Measurements from ENCODE around the gene BPIFB4.

Gene BPIFB4

DNA sequence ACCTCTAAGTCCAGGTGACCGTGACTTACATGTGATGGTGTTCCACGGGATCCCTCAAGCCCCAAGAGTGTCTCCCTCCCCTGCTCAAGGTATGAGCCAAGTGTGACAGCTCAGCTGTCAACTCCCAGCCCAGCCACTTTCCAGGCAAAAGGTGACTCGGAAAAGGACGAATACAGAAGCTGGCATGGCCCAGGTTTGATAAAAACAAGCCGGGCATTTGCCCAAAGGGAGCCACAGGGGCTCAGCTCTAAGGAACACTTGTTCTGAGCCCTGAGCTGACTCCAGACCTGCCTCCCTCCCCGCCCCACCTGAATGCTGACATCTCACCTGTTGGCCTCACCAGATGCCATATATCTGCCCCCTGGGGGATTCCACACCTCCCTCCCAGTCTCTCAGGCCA lies 45.6 kb downstream of the BPIFB4 start:
- TF ChIP-seq, protein P1, sequence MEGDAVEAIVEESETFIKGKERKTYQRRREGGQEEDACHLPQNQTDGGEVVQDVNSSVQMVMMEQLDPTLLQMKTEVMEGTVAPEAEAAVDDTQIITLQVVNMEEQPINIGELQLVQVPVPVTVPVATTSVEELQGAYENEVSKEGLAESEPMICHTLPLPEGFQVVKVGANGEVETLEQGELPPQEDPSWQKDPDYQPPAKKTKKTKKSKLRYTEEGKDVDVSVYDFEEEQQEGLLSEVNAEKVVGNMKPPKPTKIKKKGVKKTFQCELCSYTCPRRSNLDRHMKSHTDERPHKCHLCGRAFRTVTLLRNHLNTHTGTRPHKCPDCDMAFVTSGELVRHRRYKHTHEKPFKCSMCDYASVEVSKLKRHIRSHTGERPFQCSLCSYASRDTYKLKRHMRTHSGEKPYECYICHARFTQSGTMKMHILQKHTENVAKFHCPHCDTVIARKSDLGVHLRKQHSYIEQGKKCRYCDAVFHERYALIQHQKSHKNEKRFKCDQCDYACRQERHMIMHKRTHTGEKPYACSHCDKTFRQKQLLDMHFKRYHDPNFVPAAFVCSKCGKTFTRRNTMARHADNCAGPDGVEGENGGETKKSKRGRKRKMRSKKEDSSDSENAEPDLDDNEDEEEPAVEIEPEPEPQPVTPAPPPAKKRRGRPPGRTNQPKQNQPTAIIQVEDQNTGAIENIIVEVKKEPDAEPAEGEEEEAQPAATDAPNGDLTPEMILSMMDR (IDR thresholded peaks at IDR 0.05; ENCODE audit: low read length, missing control alignments) = no peak
- no peak for DNase-seq (ENCODE audit: low read depth)

DNA sequence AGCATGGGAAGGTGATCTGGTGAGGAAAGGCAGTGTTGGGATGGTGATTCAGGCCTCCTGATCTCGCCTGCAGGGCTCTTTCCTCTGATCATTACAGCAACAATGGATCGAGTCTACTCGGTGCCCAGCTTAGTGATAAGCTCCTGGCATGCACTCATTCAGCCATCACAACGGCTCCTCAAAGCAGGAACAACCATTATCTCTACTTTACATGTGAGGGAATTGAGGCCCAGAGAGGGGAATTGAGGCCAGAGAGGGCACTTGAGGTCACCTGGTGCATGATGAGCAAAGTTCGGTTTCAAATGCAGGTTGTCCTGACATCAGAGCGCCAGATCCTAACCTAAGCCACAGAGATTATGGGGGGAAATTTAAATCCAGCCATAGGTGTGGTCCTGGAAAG lies 46.5 kb downstream of the BPIFB4 start:
- H3K4me3 ChIP-seq (replicated peaks; ENCODE audit: low read depth, low read length) = no peak overlapping the region
- TF ChIP-seq, protein P1 (IDR thresholded peaks at IDR 0.05; ENCODE audit: low read length, missing control alignments) = no peak
- DNase-seq (ENCODE audit: low read depth) = no peak

More for the DNA sequence above, 45.6 kb downstream of the BPIFB4 start:
- no peak overlapping the region for H3K4me3 ChIP-seq (replicated peaks; ENCODE audit: low read depth, low read length)

- TF ChIP-seq, protein P1 (IDR thresholded peaks at IDR 0.05; ENCODE audit: low read length, missing control alignments) = no peak
- H3K4me3 ChIP-seq (replicated peaks; ENCODE audit: low read depth, low read length) = no peak overlapping the region
- no peak for DNase-seq (ENCODE audit: low read depth)
Measured at GRCh38 chr20:33127422-33128097, 48.1 kb downstream of the BPIFB4 start.

- TF ChIP-seq, protein P1 (IDR thresholded peaks at IDR 0.05; ENCODE audit: low read length, missing control alignments) = no peak
- no peak overlapping the region for H3K4me3 ChIP-seq (replicated peaks; ENCODE audit: low read depth, low read length)
- no peak for DNase-seq (ENCODE audit: low read depth)
Measured at GRCh38 chr20:33130568-33131061, 51.2 kb downstream of the BPIFB4 start.

- no peak for DNase-seq (ENCODE audit: low read depth)
- TF ChIP-seq, protein P1 (IDR thresholded peaks at IDR 0.05; ENCODE audit: low read length, missing control alignments) = no peak
Measured at GRCh38 chr20:33131949-33132473, 52.6 kb downstream of the BPIFB4 start.

DNA sequence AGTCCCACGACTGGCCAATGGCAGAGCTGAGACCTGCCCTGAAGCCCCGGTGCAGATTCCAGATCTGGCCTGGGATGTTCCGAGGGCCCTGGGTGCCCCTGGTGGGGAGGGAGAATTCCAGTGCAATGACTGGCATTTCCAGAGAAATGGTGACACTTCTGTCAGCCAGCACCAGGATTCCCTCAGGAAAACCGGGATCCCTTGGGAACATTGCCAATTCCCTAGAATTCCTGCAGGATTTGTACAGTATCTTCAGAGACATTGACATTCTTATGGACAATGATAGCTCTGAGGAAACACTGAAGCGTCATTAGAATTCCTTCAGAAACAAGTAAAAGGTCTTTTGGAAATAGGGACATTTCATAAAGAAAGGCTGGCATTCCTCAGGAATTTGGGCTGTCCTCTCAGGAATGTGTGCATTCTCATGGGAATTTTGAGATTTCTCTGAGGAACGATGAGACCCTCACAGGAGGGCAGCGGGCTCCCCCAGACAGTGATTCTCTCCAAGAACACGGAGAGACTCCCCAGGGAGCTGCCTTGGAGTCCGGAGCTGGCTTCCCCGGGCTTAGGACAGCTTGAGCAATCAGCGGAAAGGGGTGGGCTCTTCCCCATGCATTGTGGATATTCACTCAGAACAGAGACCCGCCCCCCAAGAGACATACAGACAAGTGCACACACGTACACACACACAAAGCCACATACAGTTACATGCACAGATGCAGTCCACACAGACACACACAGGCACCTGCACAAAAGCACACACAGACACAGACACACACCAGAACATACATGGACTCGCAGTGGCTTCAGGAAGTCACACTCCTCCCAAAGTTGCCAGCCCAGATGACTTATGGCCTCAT lies 53.3 kb downstream of the BPIFB4 start:
- TF ChIP-seq, protein P1 (IDR thresholded peaks at IDR 0.05; ENCODE audit: low read length, missing control alignments) = no peak
- H3K4me3 ChIP-seq (replicated peaks; ENCODE audit: low read depth, low read length) = no peak overlapping the region
- DNase-seq (ENCODE audit: low read depth) = no peak

More at GRCh38 chr20:33131949-33132473, 52.6 kb downstream of the BPIFB4 start:
- H3K4me3 ChIP-seq (replicated peaks; ENCODE audit: low read depth, low read length) = no peak overlapping the region

Measured in fibroblast of pulmonary artery (primary cell).